RWPE1 (cell line): ENCODE measurements around the gene KLHL26.

ENCODE experiments used
- CTCF ChIA-PET: fragments of 350-600 bp; sonication (Branson Sonifier 250); formaldehyde crosslinking; extraction: SDS; loops from one replicate; lab custom pipeline; 2021; lab: Yijun Ruan, JAX
- POLR2A ChIA-PET: fragments of 400-600 bp; formaldehyde crosslinking; extraction: SDS; loops from one replicate; lab custom pipeline; 2020; ENCODE audit warnings: antibody characterized with exemption; ENCODE audit not compliant: low non-redundant PET; lab: Yijun Ruan, JAX
- DNase-seq: peaks from one replicate; pipeline ENCODE4 v3.0.0; 2012; ENCODE audit warnings: low spot score
- H3K27ac ChIP-seq: fragments of 450-650 bp; 2 replicates; pipeline ENCODE4 v1.5.1; 2017
- CTCF ChIP-seq: fragments of 450-650 bp; conservative IDR thresholded peaks from 2 replicates; pipeline ENCODE4 v1.5.1; 2017; ENCODE audit warnings: low read depth, mild to moderate bottlenecking

KLHL26 gene

GRCh38 chr19:18708452-18709231 lies 71.8 kb downstream of the KLHL26 start:
- DNase-seq = no peak
- TF ChIP-seq CTCF = no peak
- H3K27ac ChIP-seq = no peak overlapping the region
- POLR2A ChIA-PET = no interaction called here
- CTCF ChIA-PET = interaction anchor here (0.6 kb wide), 1 partner anchor 208 kb away, joined by 3 read pairs; no protein-coding TSS in a partner anchor

GRCh38 chr19:18709546-18709945 lies 72.7 kb downstream of the KLHL26 start:
- POLR2A ChIA-PET = no interaction called here
- H3K27ac ChIP-seq = no peak overlapping the region
- TF ChIP-seq CTCF = no peak
- no peak for DNase-seq
- CTCF ChIA-PET = no interaction called here

GRCh38 chr19:18710186-18710585 lies 73.4 kb downstream of the KLHL26 start:
- no peak for DNase-seq
- POLR2A ChIA-PET = no interaction called here
- no peak overlapping the region for H3K27ac ChIP-seq
- CTCF ChIA-PET = no interaction called here
- no peak for TF ChIP-seq CTCF

- no peak for DNase-seq
- ChIA-PET CTCF (no interaction called here), POLR2A (no interaction called here)
- H3K27ac ChIP-seq = no peak overlapping the region
- no peak for TF ChIP-seq CTCF
These were observed 74.3 kb downstream of the KLHL26 start for GRCh38 chr19:18710996-18711751.

GRCh38 chr19:18711893-18712292 lies 75.1 kb downstream of the KLHL26 start:
- CTCF ChIA-PET = interaction anchor here (0.7 kb wide), 1 partner anchor 192 kb away, joined by 3 read pairs; no protein-coding TSS in a partner anchor
- no peak for TF ChIP-seq CTCF
- H3K27ac ChIP-seq = no peak overlapping the region
- no peak for DNase-seq
- POLR2A ChIA-PET = no interaction called here

GRCh38 chr19:18712981-18713380 lies 76.2 kb downstream of the KLHL26 start:
- no peak for TF ChIP-seq CTCF
- DNase-seq = no peak
- CTCF ChIA-PET = no interaction called here
- no peak overlapping the region; the same call in 1 of the 2 replicates for H3K27ac ChIP-seq
- POLR2A ChIA-PET = no interaction called here
